CD4-positive, alpha-beta T cell (primary cell): ENCODE results near the gene TCEA3. TPM values are rescaled to one million over a fixed set of nuclear protein-coding genes. Genes with fewer than 3 reads are reported as not detected.

Experiments
- ATAC-seq: fragments of 200-7000 bp; cut with Tn5 transposase; one replicate; pipeline ENCODE4 v1.10.0; 2022; ENCODE audit warnings: mild to moderate bottlenecking; ENCODE audit not compliant: poor library complexity
- CTCF ChIA-PET: fragments of 350-600 bp; sonication (Branson Sonifier 250); formaldehyde crosslinking; loops from one replicate; lab custom pipeline; 2021; ENCODE audit warnings: antibody characterized with exemption, inconsistent platforms; lab: Charles Lee
- POLR2A ChIA-PET: fragments of 350-600 bp; sonication (Branson Sonifier 250); formaldehyde crosslinking; loops from one replicate; lab custom pipeline; 2021; ENCODE audit warnings: antibody characterized with exemption, inconsistent platforms; lab: Charles Lee
- DNase-seq, 14 experiments: peaks; one replicate each; pipeline ENCODE4 v3.0.0-alpha.2; 2013 to 2020; ENCODE audit warnings: mixed read lengths in 2 of 14
- H3K27ac ChIP-seq, 2 donors: one replicate each; pipeline versions ENCODE4 v1.5.1 to v1.7.0; 2013; ENCODE audit warnings: low read length in 2 of 2, low read depth in 1 of 2, mild to moderate bottlenecking in 1 of 2
- H3K27me3 ChIP-seq, 2 experiments: 1 replicate in 1 of 2; 2 replicates in 1 of 2; pipeline versions ENCODE4 v1.6.1 to v1.7.0; 2013; ENCODE audit warnings: low read length in 2 of 2, control low read depth in 1 of 2, mild to moderate bottlenecking in 1 of 2, moderate library complexity in 1 of 2; ENCODE audit not compliant: insufficient read depth in 2 of 2, control insufficient read depth in 1 of 2
- H3K36me3 ChIP-seq: one replicate; pipeline ENCODE4 v1.6.1; 2013; ENCODE audit warnings: low read length, control low read depth; ENCODE audit not compliant: insufficient read depth
- H3K4me1 ChIP-seq: one replicate; pipeline ENCODE4 v1.6.1; 2013; ENCODE audit warnings: low read length, control low read depth; ENCODE audit not compliant: insufficient read depth
- H3K4me3 ChIP-seq: one replicate; pipeline ENCODE4 v1.5.1; 2013; ENCODE audit warnings: mild to moderate bottlenecking, low read length, moderate library complexity
- H3K9me3 ChIP-seq, 2 experiments: 1 replicate in 1 of 2; 2 replicates in 1 of 2; pipeline versions ENCODE4 v1.6.1 to v1.7.0; 2013; ENCODE audit warnings: low read length in 2 of 2, mild to moderate bottlenecking in 2 of 2, control low read depth in 1 of 2, moderate library complexity in 1 of 2; ENCODE audit not compliant: control insufficient read depth in 1 of 2, insufficient read depth in 1 of 2
- H3K27ac Mint-ChIP-seq: one replicate; pipeline ENCODE4 v1.8.0; 2020; ENCODE audit warnings: mixed read lengths
- H3K27me3 Mint-ChIP-seq: one replicate; pipeline ENCODE4 v1.8.0; 2021; ENCODE audit warnings: mixed read lengths
- H3K36me3 Mint-ChIP-seq: one replicate; pipeline ENCODE4 v1.8.0; 2021; ENCODE audit warnings: low read depth, mixed read lengths
- H3K4me1 Mint-ChIP-seq: one replicate; pipeline ENCODE4 v1.8.0; 2021; ENCODE audit warnings: low read depth, mixed read lengths
- H3K4me3 Mint-ChIP-seq: one replicate; pipeline ENCODE4 v1.8.0; 2020; ENCODE audit warnings: mild to moderate bottlenecking, mixed read lengths
- H3K9me3 Mint-ChIP-seq: one replicate; pipeline ENCODE4 v1.8.0; 2020; ENCODE audit warnings: mixed read lengths
- intact Hi-C, 2 experiments: fragments of 100-400 bp; cut with DNase I in 1 of 2; cut with micrococcal nuclease in 1 of 2; formaldehyde crosslinking; loops; one replicate each; pipeline versions ENCODE4 v1.15.1 to v1.9.0; 2023 to 2025; cut with DNase I, micrococcal nuclease
- total RNA-seq, 174 experiments: library from RNA in 2 of 174; stranded (reverse) in 2 of 174; gene quantifications; one replicate each; pipeline ENCODE4 v1.2.3 and lab custom pipeline; 2021 to 2026
- TF ChIP-seq, protein P1 (sequence below): fragments of 200-600 bp; IDR thresholded peaks from one replicate; pipeline ENCODE4 v1.8.0; 2022; ENCODE audit warnings: antibody characterized with exemption, mild to moderate bottlenecking

The TCEA3 gene
- total RNA-seq, 2 experiments from 2014 or later, result 33.1 to 34.6 TPM

DNA sequence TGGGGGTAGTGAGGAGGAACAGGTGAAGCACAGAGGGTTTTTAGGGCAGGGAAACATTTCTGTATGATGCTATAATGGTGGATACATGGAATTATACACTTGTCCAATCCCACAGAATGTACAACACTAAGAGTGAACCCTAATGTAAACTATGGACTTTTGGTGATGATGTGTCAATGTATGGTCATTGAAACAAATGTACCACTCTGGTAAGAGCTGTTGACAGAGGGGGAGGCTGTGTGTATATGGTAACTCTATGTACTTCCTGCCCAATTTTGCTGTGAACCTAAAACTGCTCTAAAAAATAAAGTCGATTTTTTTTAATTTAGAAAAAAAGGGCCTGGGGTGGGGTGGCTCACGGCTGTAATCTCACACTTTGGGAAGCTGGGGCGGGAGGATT is 36.5 kb upstream of the TCEA3 start:
- H3K4me1 Mint-ChIP-seq, result no peaks in the 10 kb centered on the region
- no peaks in the 10 kb centered on the region for H3K36me3 Mint-ChIP-seq
- no peaks in the 10 kb centered on the region for H3K9me3 Mint-ChIP-seq
- peaks cover 8% of the 10 kb centered on the region for H3K27me3 Mint-ChIP-seq
- TF ChIP-seq, protein P1, sequence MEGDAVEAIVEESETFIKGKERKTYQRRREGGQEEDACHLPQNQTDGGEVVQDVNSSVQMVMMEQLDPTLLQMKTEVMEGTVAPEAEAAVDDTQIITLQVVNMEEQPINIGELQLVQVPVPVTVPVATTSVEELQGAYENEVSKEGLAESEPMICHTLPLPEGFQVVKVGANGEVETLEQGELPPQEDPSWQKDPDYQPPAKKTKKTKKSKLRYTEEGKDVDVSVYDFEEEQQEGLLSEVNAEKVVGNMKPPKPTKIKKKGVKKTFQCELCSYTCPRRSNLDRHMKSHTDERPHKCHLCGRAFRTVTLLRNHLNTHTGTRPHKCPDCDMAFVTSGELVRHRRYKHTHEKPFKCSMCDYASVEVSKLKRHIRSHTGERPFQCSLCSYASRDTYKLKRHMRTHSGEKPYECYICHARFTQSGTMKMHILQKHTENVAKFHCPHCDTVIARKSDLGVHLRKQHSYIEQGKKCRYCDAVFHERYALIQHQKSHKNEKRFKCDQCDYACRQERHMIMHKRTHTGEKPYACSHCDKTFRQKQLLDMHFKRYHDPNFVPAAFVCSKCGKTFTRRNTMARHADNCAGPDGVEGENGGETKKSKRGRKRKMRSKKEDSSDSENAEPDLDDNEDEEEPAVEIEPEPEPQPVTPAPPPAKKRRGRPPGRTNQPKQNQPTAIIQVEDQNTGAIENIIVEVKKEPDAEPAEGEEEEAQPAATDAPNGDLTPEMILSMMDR, result no peak
- CTCF ChIA-PET, result interaction anchor here (1.0 kb wide), 1 partner anchor 36 kb away, joined by 4 read pairs; no protein-coding TSS in a partner anchor
- no peak overlapping the region for H3K4me3 Mint-ChIP-seq
- Histone ChIP-seq H3K9me3 (no peaks in the 10 kb centered on the region), H3K27me3 (peaks cover 0 to 6% of the 10 kb centered on the region in 2 experiments), H3K27ac (no peak overlapping the region), H3K4me3 (no peak overlapping the region), H3K4me1 (no peaks in the 10 kb centered on the region), H3K36me3 (no peaks in the 10 kb centered on the region)
- POLR2A ChIA-PET, result no interaction called here
- intact Hi-C loops, result no loop called here
- ATAC-seq, result no peak
- DNase-seq, result no peak
- H3K27ac Mint-ChIP-seq, result no peak overlapping the region

DNA sequence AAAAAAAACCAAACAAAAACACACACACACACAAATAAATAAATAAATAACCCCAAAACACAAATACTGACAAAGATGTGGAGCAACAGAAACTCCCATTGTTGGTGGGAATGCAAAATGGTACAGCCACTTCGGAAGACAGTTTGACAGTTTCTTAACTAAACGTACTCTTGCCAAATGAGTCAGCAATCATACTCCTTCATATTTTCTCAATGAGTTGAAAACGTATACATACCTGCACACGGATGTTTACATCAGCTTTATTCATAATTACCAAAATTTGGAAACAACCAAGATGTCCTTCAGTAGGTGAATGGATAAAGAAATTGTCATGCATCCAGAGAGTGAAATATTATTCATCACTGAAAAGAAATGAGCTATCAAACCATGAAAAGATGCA is 36.0 kb upstream of the TCEA3 start:
- TF ChIP-seq, protein P1, result no peak
- Histone ChIP-seq H3K9me3 (no peaks in the 10 kb centered on the region), H3K27ac (no peak overlapping the region), H3K27me3 (peaks cover 0 to 6% of the 10 kb centered on the region in 2 experiments), H3K36me3 (no peaks in the 10 kb centered on the region), H3K4me1 (no peaks in the 10 kb centered on the region), H3K4me3 (no peak overlapping the region)
- H3K27me3 Mint-ChIP-seq, result peaks cover 11% of the 10 kb centered on the region
- no peaks in the 10 kb centered on the region for H3K4me1 Mint-ChIP-seq
- H3K4me3 Mint-ChIP-seq, result no peak overlapping the region
- CTCF ChIA-PET, result no interaction called here
- no peak overlapping the region for H3K27ac Mint-ChIP-seq
- no peak for DNase-seq
- H3K36me3 Mint-ChIP-seq, result no peaks in the 10 kb centered on the region
- intact Hi-C loops, result no loop called here
- POLR2A ChIA-PET, result no interaction called here
- ATAC-seq, result no peak
- H3K9me3 Mint-ChIP-seq, result no peaks in the 10 kb centered on the region

DNA sequence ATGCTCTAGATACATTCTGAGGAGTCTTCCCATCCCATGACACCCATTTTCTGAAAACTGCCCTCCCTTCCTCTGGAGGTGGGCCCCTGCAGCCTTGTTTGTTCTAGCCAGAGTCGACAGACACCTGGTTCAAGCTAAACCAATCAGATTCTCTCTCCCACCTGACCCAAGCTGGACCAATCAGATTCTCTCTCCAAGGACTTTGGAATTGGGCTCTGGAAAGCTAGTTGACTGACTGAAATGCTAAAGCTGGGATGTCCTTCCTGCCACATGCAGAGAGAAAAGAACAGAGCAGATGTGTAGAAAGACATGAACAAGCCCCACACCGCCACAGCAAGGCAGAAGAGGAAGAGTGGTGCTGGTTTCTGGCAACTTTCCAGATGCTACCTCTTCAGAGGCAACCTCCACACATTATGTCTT is 34.8 kb upstream of the TCEA3 start:
- H3K27ac ChIP-seq, result no peak overlapping the region
- no peak overlapping the region for H3K27ac Mint-ChIP-seq
- peaks cover 0 to 6% of the 10 kb centered on the region in 2 experiments for H3K27me3 ChIP-seq
- peaks cover 18% of the 10 kb centered on the region for H3K27me3 Mint-ChIP-seq
- no peaks in the 10 kb centered on the region for H3K9me3 ChIP-seq
- H3K4me3 Mint-ChIP-seq, result no peak overlapping the region
- DNase-seq (no peak), ATAC-seq (no peak)
- H3K4me1 Mint-ChIP-seq, result no peaks in the 10 kb centered on the region
- H3K4me3 ChIP-seq, result no peak overlapping the region
- ChIA-PET POLR2A (no interaction called here), CTCF (no interaction called here)
- H3K36me3 ChIP-seq, result no peaks in the 10 kb centered on the region
- no peaks in the 10 kb centered on the region for H3K36me3 Mint-ChIP-seq
- intact Hi-C loops, result no loop called here
- TF ChIP-seq, protein P1, result no peak
- no peaks in the 10 kb centered on the region for H3K9me3 Mint-ChIP-seq
- H3K4me1 ChIP-seq, result no peaks in the 10 kb centered on the region
